Femur (tissue), 1 donor: ENCODE measurements around the gene GHR.

Source experiments
- DNase-seq: peaks from one replicate; pipeline ENCODE4 v3.0.0-alpha.2; 2017

Gene GHR

DNA sequence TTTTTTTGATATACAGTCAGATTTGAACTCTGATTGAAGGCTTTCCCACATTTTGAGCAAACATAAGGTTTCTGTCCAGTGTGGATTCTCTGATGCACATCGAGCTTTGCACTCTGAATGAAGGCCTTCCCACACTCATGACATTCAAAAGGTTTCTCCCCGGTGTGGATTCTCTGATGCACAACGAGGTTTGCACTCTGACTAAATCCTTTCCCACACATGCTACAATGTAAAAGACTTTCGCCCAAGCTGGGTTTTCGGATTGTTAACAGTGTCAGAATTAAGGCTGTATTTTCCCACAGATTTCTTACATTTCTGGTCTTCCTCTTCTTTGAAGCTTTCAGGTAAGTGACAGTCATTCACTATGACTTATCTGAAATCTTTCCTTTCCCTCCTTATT is 44.3 kb downstream of the GHR start:
- no peak for DNase-seq

DNA sequence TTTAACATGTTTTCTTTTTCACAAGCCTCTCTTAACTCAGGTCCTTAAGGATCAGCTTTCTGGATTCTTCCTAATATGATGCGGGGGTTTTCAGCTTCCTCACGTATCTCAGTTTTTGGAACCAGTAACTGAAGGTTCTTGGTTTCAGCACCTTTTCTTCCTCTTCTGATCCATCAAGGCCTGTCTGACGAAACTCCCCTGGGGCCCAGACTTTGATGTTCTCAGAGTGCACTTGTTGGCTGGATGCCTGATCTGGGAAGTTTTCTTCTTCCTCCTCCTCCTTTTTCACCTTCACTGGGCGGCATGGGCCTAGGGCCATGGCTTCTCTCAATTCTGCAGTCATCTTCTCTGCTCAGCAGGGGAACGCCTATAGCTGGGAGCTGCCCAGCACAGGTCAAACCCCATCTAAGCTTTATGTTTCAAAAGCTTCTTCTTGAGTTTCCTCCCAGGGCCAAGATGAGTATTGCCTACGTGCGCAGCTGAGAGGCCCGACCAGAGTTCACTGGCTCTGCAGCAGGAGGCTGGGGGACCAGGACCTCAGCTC is 44.8 kb downstream of the GHR start:
- no peak for DNase-seq

DNA sequence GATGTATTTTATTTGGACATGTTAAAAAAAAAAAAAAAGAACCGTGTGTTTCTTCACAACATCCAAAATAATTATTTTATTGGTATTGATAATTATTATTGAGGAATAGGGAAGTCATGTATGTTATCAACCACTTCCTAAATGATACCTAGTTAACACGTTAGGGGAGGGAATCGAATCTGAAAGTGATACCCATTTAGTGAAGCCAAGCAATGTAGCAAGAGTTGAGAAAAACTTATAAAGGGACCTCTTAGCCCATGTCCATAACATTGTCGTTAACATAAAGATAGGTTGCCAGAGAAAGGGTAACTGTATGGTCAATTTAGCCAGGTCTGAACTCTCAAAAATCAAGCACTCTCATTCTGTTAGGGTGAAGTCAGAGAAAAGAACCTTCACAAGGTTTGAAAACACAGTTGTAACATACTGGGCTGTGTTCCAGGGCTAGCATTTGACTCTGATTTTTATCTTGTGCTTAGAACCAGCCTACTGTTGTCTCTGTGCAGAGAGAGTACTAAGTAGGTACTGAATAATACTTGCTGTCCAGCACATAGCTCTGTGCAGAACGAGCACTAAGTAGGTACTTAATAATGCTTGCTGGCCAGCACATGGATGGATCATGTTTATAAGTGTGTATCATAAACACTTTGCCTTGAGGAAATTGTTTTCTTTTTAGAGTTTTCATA is 60.4 kb downstream of the GHR start:
- DNase-seq: no peak

DNA sequence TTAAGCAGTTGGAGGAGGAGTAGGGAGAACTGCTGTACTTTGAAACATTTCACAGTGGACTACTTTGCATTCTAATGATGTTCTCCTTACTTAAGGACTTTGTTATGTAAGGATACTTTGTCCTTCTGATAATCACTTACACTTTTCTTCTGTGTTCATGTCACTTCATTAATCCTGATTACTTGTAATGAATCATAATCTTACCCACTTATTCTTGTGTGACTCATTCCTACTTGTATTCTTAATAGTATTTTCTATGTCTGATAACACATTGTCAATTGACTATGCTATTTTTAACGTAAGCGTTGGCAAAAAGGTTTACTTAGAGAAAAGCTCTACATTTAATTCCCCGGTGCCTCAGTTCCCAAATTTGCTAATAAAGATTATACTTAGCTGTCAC is 63.8 kb downstream of the GHR start:
- no peak for DNase-seq

DNA sequence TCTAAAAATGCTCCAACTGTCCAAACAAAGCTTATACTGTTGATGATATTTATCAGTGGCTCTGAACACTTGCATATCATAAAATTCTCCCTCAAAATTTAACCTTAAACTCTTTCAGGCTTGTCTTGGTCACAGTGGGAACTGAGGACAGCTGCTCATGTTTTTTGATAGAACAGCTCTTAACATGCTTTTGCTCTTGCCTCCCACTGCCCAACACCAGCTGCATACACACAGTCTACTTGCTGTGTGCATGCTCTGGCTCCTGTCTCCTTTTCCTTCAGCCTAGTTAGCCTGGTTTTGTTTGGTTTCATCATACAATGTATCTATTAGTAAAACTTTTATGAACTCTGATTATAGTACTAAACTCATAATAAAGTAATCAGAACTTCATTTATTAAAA is 64.6 kb downstream of the GHR start:
- no peak for DNase-seq

DNA sequence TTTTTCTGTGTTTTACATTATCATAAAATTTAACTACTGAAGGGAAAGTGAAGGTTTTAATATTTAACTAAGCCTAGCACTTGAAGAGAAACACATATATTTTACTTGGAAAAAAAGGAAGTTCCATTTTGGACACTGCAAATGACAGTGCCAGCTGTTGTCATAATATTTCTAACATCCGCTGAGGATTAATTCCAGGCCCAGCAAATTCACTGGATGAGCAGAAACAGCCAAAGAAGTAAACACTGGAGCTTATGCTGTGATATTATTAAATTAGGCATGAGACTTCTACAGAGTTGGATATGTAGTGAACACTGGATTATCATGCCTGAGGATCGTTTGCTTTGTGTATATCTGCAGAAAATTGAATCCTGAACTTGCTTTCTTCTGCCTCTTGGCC is 67.6 kb downstream of the GHR start:
- DNase-seq: no peak

DNA sequence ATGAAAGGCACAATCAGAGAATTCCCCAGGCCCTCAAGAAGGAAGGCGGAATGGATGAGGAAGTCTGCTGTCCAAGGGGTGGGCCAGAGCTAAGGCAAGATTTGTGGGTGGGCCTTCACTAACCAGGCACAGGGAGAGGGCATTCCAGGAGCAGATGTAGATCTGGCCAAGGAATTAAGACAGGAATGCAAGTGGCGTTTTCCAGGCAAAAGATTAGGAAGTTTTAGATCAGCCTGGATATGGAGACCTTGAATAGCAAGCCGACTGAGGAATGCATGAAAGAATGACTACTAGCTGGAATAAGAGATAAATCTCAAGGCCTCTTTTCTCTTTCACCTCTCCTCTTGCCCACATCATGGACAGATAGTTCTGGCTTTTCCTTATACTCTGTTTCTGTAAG is 68.5 kb downstream of the GHR start:
- no peak for DNase-seq

DNA sequence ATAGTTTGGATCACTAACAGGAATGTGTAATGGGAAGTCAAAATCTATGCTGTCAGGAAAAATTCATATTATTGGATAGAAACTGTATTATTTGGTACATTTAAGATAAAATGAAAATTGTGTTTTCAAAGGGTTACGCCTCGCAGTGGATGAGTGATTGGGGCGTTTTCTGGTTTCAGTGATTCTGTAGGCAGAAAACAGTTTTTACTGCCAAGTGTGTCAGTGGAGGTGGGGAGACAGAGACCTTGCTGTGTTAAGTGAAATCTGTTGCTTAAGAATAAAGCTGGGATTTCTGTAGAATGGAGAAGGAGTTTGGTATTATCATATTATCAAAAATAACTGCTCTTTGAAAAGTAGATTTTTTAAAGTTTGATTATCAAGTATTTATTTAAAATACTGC is 69.7 kb downstream of the GHR start:
- DNase-seq: no peak

DNA sequence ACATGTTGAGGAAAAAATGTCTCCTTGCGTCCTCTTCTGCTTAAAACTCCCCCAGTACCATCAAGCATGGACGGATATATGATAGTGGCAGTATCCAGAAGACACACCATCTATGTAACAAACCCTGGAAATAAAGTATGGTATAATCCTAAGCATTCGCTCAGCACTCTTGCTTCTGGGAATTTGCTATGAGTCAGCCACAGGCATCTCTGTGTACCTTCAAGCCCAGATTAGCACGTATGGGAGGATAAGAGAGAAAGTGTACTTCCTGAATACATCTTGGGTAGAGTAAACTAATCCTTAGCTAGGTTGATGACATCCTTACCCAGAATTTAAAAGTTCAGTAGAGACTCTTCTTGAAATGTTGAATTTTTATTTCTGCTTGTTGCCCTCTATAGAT is 71.2 kb downstream of the GHR start:
- no peak for DNase-seq

DNA sequence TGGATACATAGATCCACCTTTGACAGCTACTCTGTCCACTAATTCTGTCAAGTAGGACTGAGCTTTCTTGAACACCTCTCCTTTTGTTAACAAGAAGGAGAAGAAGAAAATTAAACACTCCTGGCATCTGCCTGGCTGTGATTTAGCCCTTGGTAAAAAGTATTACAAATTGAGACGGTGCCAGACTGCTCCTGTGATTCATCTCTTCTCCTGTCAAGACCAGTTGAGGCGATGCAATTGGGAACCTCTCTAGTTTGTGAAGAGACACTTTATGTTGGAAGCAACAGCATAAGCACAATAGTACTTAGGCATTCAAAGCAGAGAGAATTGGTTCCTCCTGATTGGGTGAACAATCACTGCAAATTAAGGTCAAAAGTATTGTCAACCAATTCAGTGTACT is 72.7 kb downstream of the GHR start:
- no peak for DNase-seq

DNA sequence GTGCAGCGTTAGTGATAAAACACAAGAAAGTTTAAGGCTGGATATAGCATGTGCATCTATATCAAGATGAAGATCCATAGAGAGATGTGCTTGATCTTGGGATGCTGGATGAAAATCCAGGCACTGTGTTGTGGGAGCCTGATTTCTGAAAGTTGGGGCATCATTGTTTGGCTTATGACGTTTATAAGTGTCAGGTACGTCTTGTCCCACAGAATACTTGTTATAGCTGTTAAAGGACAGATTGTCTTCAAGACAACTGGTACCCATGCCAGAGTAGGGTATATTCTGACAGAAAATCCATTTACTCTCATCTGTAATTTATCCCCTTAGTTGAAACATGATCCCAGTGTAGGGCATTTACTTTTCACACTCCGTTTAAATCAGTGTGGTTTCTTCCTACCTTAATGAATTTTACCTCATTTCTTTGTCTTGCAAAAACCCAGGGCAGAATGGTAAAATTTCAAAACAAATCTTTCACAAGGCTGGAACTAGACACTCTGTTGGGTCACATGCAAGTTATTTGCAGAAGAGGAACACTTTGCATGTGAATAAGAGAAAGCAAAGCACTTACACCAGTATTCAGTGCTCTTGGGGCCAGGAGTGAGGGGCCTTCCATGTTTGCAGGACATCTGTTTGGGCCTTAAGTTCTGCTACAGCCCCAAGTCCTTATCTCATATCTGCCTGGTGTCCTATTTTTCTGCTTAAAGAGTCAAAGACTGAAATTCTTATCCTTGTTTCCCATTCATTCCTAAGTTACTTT is 73.3 kb downstream of the GHR start:
- DNase-seq: no peak

DNA sequence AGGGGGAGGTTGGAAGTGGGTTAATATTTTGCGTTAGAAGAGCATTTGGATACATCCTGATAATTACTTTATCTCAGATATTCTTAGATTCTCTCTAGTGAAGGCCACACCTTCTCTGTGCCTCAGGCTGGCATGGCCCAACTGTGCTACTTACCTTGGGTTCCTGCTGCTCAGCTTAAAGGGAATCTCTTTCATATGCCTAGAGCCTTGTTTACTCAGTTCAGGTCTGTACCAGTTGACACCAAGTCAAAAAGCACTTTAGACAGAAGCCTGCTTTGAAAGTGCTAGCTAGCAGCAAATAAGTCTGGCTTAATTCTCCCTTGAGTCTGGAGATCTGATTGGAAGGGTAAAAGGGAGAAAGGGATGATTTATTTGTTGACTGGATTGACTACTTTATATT is 74.8 kb downstream of the GHR start:
- no peak for DNase-seq

DNA sequence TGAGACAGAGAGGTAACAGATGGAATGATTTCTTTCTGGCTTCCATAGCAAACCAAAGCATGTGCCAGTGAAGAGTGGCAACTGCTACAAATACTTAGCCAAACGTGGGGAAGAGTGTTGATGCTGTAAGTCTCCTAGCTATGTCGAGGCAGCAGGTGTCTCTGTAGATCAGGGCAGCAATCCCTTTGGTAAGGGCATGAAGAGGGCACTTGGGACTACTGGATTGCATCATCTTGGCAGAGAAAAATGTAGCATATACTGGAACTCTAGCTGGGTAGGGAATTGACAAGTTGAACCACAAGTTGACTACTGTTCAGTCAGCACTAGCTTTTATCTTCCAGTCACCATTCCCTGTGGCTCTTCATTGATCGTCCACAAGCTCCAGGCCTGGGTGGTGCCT is 75.8 kb downstream of the GHR start:
- no peak for DNase-seq

DNA sequence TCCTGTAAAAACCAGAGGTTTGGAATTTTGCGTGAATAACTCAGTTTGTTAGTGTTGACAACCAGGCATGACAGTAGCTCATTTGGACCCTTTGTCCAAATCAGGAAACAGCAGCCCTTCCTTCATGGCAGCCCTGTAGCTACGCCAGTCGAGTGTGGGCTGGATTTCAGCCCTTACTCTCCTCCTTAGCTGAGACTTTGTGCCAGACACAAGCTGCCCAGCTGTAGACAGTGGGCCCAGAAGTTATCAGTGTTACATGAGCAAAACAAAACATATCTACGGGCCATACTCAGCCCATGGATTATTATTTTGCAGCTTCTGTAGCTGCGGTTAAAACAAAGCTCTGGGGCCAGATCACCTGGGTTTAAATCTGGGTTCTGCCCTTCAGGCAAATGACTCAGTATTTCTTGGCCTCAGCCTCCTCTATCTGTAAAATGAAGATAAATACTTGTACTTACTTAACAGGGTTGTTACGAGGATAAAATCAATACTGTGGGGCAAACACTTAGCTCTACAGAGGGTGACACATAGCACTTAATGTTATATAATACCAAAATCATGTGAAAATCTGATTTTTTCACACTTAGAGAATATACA is 76.9 kb downstream of the GHR start:
- no peak for DNase-seq

DNA sequence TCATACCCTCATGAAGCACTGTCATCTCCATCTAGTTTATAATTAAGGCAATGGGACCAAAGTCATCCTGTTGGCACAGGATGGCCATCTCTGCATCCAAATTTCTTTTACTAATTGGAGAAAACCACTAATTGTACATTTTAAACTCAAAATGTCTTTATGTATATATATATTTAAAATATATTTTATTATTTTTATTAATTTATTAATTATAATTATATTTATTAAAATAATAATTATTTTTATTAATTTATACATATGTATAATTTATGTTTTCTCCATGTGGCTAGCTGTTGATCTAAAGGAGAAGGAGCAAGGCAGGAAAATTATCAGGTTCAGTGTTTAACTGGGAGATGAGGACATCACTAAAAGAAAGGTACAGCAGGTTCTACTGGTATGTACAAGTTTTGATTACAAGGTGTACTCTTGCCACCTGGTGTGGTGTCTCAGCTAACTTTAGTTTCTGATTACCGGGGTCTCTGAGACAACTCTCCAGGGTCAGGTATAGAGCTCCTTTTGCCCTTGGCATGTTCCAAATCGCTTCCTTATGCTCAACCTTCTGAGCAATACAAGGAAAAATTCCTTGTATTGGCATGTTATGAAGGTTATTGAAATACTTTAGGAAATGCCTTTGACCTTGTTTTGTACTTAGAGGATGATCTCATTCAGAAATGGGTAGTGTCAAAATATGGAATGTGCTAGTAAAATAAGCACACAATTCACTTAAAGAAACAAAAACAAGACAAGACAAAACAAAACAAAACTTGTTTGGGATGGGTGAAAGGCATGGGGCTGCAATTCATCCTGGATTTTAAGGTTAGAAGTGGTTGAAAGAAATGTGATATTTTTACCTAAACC is 79.6 kb downstream of the GHR start:
- DNase-seq: no peak

DNA sequence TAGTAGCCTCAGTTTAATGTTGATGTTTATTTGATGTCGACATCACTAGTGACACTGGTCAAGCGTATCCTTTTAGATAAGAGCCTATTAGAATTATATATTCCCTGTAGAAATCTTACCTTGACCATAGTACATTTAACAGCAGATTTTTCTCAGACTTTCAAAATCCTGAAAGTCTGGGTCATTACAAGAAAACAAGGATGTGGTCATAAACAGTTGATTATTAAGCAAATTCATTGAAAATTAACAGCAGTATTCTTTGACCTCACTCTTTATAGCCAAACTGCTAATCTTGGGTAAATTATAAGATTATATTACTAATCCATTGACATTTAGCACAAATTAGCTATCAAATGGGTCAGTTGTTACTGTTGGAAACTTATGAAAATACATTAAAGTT is 83.4 kb downstream of the GHR start:
- DNase-seq: no peak

DNA sequence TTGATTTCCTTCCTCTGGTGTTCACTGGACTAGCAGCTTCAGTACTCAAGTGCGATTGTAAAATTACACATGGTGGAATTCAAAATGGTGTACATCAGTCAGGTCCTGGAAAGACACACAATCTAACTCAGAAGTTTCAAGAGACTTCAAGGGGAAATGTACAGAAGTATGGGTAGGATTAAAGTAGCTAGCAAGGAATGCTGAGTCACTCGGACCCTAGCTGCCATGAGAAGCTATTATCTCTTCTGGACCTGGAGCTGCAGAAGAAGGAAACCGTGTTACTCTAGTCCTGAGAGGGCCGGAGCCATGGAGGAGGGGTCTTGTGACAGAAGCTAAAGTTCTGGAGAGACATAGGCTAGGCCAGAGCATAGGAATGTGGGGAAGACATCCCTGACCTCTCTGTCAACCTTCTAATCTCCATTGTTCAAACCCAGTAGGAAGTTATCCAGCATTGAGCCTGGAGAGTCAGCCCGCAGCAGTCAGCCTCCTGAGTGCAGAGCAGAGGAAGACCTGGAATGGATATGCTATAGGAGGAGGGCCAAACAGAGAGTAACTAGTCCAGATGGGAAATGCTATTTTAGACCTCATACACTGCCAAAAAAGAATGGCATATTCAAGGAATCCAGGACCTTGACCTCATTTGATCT is 84.3 kb downstream of the GHR start:
- DNase-seq: peak; percentile 39

DNA sequence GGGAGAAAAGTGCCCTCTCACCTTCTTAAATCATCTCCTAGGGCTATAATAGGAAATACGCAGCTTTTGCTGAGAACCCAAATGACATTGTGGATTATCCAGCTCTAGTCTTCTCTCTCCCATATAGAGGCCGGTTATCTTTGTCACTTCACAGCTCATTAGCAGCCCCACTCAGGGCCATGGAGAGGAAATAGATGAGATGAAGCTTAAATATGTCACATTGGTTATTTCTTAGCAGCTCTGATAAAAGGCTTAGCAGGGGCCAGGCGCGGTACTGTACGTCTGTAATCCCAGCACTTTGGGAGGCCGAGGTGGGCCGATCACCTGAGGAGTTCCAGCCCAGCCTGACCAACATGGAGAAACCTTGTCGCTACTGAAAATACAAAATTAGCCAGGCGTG is 90.0 kb downstream of the GHR start:
- no peak for DNase-seq

DNA sequence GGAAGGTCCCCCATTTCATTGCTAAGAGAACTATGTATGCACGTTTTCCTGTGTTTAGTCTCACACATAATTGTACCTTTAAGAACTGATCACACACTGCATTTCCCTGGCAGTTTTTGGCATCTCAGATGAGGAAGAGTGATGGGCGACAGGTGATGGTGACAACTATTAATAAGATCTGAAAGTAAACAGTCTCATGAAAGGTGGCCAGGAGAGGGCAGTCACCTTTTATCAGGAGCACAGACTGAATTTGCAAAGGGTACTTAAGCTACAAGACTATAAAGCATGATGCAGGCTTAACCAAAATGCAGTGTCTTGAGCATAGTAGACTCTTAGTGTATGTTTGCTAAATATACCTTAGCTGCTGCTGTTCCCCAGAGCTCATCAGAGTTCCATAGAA is 91.5 kb downstream of the GHR start:
- no peak for DNase-seq

DNA sequence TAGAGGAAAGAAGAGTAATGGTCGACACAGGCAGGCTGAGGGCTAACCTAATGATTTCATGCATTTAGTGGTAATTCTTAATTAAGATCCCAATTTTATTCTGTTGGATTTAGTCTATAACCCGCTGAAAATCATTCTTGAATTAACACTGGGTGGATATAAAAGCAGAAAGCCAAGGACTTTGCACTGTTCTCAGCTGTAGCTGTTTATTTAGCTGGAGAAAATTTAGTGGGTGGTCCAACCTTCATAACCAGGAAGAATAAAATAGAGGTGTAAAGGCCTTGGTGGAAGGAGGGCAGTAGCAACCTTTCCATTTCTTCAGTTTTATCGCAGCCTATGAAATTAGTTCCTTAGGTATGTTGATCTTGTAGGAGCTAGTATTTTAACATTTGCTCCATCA is 92.3 kb downstream of the GHR start:
- DNase-seq: no peak

DNA sequence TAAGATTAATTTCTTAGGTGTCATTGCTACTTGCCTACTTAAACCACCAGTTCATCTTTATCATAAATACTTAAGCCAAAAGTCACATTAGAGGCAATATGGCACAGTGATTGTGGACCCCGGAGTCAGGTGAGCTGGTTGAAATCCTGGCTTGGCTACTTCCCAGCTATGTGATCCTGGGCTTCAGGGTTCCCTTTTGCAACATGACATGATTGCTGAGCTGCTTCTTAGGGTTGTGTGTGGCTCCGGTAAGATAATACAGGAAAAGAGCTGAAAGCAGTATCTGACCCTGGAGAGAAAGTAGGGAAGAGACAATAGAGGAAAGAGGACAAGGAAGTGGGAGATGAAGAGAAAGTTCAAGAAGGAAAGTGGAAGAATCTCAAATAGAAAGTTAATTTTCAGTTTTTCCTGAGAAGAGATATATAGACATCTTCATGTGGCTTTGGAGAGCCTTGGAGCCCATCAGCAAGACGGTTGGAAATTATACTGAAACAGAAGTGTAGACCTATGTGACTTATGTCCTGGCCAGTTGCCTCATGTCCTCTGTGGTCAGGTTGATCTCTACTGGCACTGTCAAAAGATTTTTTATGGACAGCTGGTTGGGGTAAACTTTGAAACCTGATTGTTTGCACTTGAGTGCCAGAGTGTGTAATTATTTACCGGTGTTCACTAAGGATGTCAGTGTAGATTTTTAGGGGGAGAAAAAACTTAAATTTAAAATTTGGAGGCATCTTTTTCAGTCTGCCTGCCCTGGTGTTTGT is 93.2 kb downstream of the GHR start:
- no peak for DNase-seq

DNA sequence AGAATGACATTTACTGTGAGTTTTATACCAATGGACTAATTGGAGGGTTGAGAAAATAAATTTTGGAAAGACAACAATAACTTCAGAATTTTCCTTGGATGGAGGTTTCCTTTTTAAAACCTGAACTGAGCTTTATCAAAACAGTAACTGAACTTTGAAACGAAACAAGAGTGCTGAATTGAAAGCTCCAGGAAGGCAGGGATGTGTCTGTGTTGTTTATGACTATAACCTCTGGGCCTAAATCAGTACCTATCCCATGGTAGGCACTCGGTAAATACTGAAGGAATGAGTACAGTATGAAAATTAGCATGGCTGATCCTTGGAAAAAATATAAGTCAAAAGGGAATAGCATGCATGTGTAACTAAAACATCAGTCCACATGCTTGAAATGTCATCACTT is 93.9 kb downstream of the GHR start:
- no peak for DNase-seq
